T-cell (primary cell): ENCODE measurements around the gene USP2. TPM values are rescaled to one million over a fixed set of nuclear protein-coding genes. Genes with fewer than 3 reads are reported as not detected.
A peak's percentile ranks its signal among the peaks of the same experiment; 100 is the strongest.

Source experiments
- ATAC-seq, 4 experiments: fragments of 200-7000 bp in 3 of 4; fragments of 150-1000 bp in 1 of 4; cut with Tn5 transposase; replicated peaks in 1 of 4; 1 replicate in 3 of 4; 2 replicates in 1 of 4; pipeline ENCODE4 v1.10.0; 2021; ENCODE audit warnings: moderate library complexity in 3 of 4, mild to moderate bottlenecking in 2 of 4, moderate number of reproducible peaks in 1 of 4
- CTCF ChIA-PET, 2 donors: fragments of 300-600 bp; sonication (Branson Sonifier 250); formaldehyde crosslinking; loops; one replicate each; lab custom pipeline; 2022; ENCODE audit warnings: antibody characterized with exemption in 2 of 2; lab: Charles Lee
- POLR2A ChIA-PET, 2 donors: fragments of 300-600 bp; sonication (Branson Sonifier 250); formaldehyde crosslinking; loops; one replicate each; lab custom pipeline; 2022; ENCODE audit warnings: antibody characterized with exemption in 2 of 2; lab: Charles Lee
- DNase-seq, 35 experiments: peaks; one replicate each; pipeline versions ENCODE4 v3.0.0 to v3.0.0-alpha.2; 2013 to 2023
- H3K27ac ChIP-seq: one replicate; pipeline ENCODE4 v1.5.1; 2013; ENCODE audit warnings: low read length
- H3K27me3 ChIP-seq, 2 experiments: replicated peaks in 1 of 2; 1 replicate in 1 of 2; 2 replicates in 1 of 2; pipeline versions ENCODE4 v1.6.1 to v1.7.0; 2013; ENCODE audit warnings: low read length in 1 of 2, mixed read lengths in 1 of 2; ENCODE audit not compliant: control insufficient read depth in 2 of 2, insufficient read depth in 2 of 2; ENCODE audit errors: extremely low read depth in 1 of 2
- H3K36me3 ChIP-seq, 2 donors: 1 replicate in 1 of 2; 2 replicates in 1 of 2; pipeline versions ENCODE4 v1.6.1 to v1.7.0; 2013; ENCODE audit warnings: low read length in 1 of 2; ENCODE audit not compliant: control insufficient read depth in 2 of 2, insufficient read depth in 1 of 2; ENCODE audit errors: extremely low read depth in 1 of 2
- H3K4me1 ChIP-seq, 2 experiments: 1 replicate in 1 of 2; 2 replicates in 1 of 2; pipeline versions ENCODE4 v1.6.1 to v1.7.0; 2013; ENCODE audit warnings: low read length in 2 of 2, mixed read lengths in 1 of 2; ENCODE audit not compliant: insufficient read depth in 2 of 2, control insufficient read depth in 1 of 2; ENCODE audit errors: extremely low read depth in 1 of 2
- H3K4me3 ChIP-seq, 2 donors: 1 replicate in 1 of 2; 2 replicates in 1 of 2; pipeline versions ENCODE4 v1.5.1 to v1.7.0; 2013; ENCODE audit warnings: mild to moderate bottlenecking in 2 of 2, low read length in 1 of 2, moderate library complexity in 1 of 2; ENCODE audit not compliant: control insufficient read depth in 1 of 2; ENCODE audit errors: extremely low read depth in 1 of 2
- H3K9me3 ChIP-seq: 2 replicates; pipeline ENCODE4 v1.7.0; 2013
- H3K27ac Mint-ChIP-seq, 2 donors: one replicate each; pipeline ENCODE4 v1.8.0; 2020 to 2021; ENCODE audit warnings: mild to moderate bottlenecking in 2 of 2, mixed read lengths in 2 of 2
- H3K27me3 Mint-ChIP-seq, 2 donors: one replicate each; pipeline ENCODE4 v1.8.0; 2021 to 2022; ENCODE audit warnings: mixed read lengths in 2 of 2
- H3K36me3 Mint-ChIP-seq: one replicate; pipeline ENCODE4 v1.8.0; 2021; ENCODE audit warnings: mixed read lengths
- H3K4me1 Mint-ChIP-seq, 3 donors: one replicate each; pipeline ENCODE4 v1.8.0; 2020 to 2022; ENCODE audit warnings: mixed read lengths in 3 of 3, mild to moderate bottlenecking in 1 of 3
- H3K4me3 Mint-ChIP-seq, 3 donors: one replicate each; pipeline ENCODE4 v1.8.0; 2020 to 2022; ENCODE audit warnings: mild to moderate bottlenecking in 3 of 3, mixed read lengths in 3 of 3, moderate library complexity in 3 of 3
- H3K9me3 Mint-ChIP-seq, 3 donors: one replicate each; pipeline ENCODE4 v1.8.0; 2020 to 2022; ENCODE audit warnings: mixed read lengths in 3 of 3
- WGBS: methylation state at CpG from one replicate; pipeline ENCODE4 v1.1.5; 2013; ENCODE audit warnings: missing lambda C conversion rate; ENCODE audit not compliant: insufficient coverage; 5-methylcytosine and 5-hydroxymethylcytosine counted together
- total RNA-seq, 35 experiments: library from RNA in 6 of 35; stranded (reverse) in 6 of 35; fragments of 120-200 nt in 1 of 35; gene quantifications; one replicate each; pipeline versions ENCODE4 v1.2.1 to v1.2.4 and lab custom pipeline; 2013 to 2026

Gene USP2
- total RNA-seq, 5 donors from 2014 or later (not counting 1 experiment from before 2014, with no cell fraction given): 0.13 to 3.2 (median 0.44) TPM

DNA sequence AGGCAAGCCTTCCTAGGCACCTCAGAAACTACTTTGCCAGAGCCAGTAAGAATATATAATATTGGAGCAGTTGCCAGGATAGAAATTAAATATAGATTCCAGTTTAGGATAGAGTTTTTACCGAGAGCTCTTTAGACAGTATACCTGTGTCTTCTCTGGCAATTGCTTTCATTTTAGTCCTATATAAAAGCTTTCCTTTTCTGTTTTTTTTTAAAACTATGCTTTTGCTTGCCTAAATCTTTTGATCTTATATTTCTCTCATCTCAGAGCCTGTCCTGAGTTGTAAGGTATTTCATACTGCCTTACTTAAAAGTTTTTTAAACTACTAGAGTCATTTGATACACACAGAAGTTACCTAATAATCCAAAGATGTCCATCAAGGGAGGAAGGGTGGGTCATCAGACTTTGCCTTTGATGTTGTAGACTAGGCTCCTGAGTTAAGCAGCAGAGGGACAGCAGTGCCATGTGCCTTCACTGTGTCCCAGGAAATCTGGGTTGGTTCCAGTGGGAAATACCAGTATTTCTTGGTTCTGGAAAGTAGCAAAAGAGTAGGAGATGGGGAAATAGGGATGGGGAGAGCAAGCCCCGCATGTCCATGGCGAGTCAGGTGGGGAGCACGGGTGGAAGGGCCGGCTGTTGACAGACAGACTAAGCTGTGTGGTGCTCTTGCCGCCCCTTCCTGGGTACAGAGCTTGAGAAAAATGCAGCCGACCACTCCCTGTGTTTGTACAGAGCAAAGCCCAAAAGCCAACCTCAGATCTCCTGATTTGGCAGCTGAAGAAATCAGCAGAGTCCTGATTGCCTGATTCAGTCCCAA lies 75.7 kb downstream of the USP2 start:
- CTCF ChIA-PET: interaction anchor here (0.6 to 2.0 kb wide), 6 partner anchors 10 to 1879 kb away, joined by 3 to 10 read pairs (median 6); no protein-coding TSS in a partner anchor
- Mint-ChIP-seq H3K4me1 (peaks cover 30 to 33% (median 32%) of the 10 kb centered on the region in 3 donors), H3K27ac (peak overlapping the region; percentile 92 to 95), H3K4me3 (peak overlapping the region; percentile 44 to 79 (median 49)), H3K27me3 (no peaks in the 10 kb centered on the region), H3K9me3 (no peaks in the 10 kb centered on the region), H3K36me3 (peaks cover 31% of the 10 kb centered on the region)
- H3K27me3 ChIP-seq: no peaks in the 10 kb centered on the region
- H3K4me1 ChIP-seq: peaks cover 27 to 30% of the 10 kb centered on the region in 2 experiments
- no peaks in the 10 kb centered on the region for H3K9me3 ChIP-seq
- H3K4me3 ChIP-seq: peak overlapping the region in 1 of 2 donors; percentile 33
- H3K36me3 ChIP-seq: peaks cover 6 to 41% of the 10 kb centered on the region in 2 donors
- 71% methylated on average over 6 of the region's 7 CpGs for WGBS
- DNase-seq: peak in 1 of 35 experiments; percentile 12
- peak overlapping the region; percentile 71 for H3K27ac ChIP-seq
- POLR2A ChIA-PET: interaction anchor here (0.6 kb wide), 2 partner anchors 11 to 33 kb away, joined by 3 to 5 read pairs; partner anchors contain the start of gene MCAM (in 1 of the 2)
- peak in 3 of 4 experiments; percentile 12 to 30 (median 24) for ATAC-seq

Other genes with a start within 250 kb of the USP2 start
- under 1 TPM in 1 of 5 donors, not detected in 4; 0.09 TPM for gene ABCG4, start 232.6 kb downstream of the USP2 start, total RNA-seq
- 10 to 100 TPM in 3 of 5 donors, 1 to 10 TPM in 2; 6.5 to 12.8 (median 11.6) TPM for gene NLRX1, start 213.0 kb downstream of the USP2 start, total RNA-seq
- 1 to 10 TPM in 1 of 5 donors, under 1 TPM in 3, not detected in 1; 0.30 to 1.1 (median 0.73) TPM for gene NHERF4, start 196.2 kb downstream of the USP2 start, total RNA-seq
- gene CBL, start 175.4 kb downstream of the USP2 start, total RNA-seq: 10 to 100 TPM; 40.9 to 42.2 (median 41.1) TPM
- gene MCAM, start 64.6 kb downstream of the USP2 start, total RNA-seq: 10 to 100 TPM in 1 of 5 donors, 1 to 10 TPM in 1, under 1 TPM in 3; 0.50 to 10.2 (median 0.76) TPM
- gene RNF26, start 47.2 kb downstream of the USP2 start, total RNA-seq: 10 to 100 TPM; 18.4 to 21.4 (median 20.3) TPM
- not detected for gene C1QTNF5, start 40.8 kb downstream of the USP2 start, total RNA-seq
- not detected for gene MFRP, start 35.0 kb downstream of the USP2 start, total RNA-seq
- under 1 TPM in 4 of 5 donors, not detected in 1; 0.44 to 0.76 (median 0.48) TPM for gene THY1, start 41.5 kb upstream of the USP2 start, total RNA-seq